Cardiac muscle cell (in vitro differentiated cells and primary cell): ENCODE measurements around the gene LRTM1. TPM values are rescaled to one million over a fixed set of nuclear protein-coding genes. Genes with fewer than 3 reads are reported as not detected.

ENCODE experiments used
- DNase-seq, 2 donors: peaks; one replicate each; pipeline versions ENCODE4 v3.0.0 to v3.0.0-alpha.2; 2010 to 2017; ENCODE audit warnings: low read depth in 1 of 2, low spot score in 1 of 2
- H3K27ac ChIP-seq: fragments of 200-600 bp; sonication (generic); 2 replicates; pipeline ENCODE4 v1.5.1; 2016
- H3K27me3 ChIP-seq: fragments of 200-600 bp; sonication (generic); 2 replicates; pipeline ENCODE4 v1.6.0; 2016; ENCODE audit warnings: control low read depth
- H3K36me3 ChIP-seq: fragments of 200-600 bp; sonication (generic); 2 replicates; pipeline ENCODE4 v1.5.1; 2016; ENCODE audit warnings: control low read depth
- H3K4me1 ChIP-seq: fragments of 200-600 bp; sonication (generic); 2 replicates; pipeline ENCODE4 v1.8.1; 2017; ENCODE audit warnings: low read depth, mild to moderate bottlenecking, mixed run types
- H3K4me3 ChIP-seq: fragments of 200-600 bp; sonication (generic); 2 replicates; pipeline ENCODE4 v1.5.1; 2016; ENCODE audit warnings: mild to moderate bottlenecking
- H3K9me3 ChIP-seq: fragments of 200-600 bp; sonication (generic); 2 replicates; pipeline ENCODE4 v1.5.1; 2017; ENCODE audit warnings: low read depth, mild to moderate bottlenecking, control low read depth
- polyA plus RNA-seq: library from polyadenylated mRNA; unstranded; fragments of >200 nt; fragmentation: Nextera tagmentation; extraction: Ambion mirVana; gene quantifications from 2 replicates; pipeline ENCODE4 v1.2.1, GENCODE V29; 2016
- total RNA-seq: library from RNA; depleted of rRNA; stranded (reverse); fragments of >200 nt; gene quantifications from 2 replicates; pipeline ENCODE4 v1.2.3, GENCODE V29; 2016
- TF ChIP-seq, protein P1 (sequence below): IDR thresholded peaks from 2 replicates; pipeline ENCODE4 v1.5.1; 2012; ENCODE audit warnings: low read depth, mild to moderate bottlenecking, low read length

The LRTM1 gene
- total and polyA plus RNA-seq, 2 experiments from 2014 or later: 0.13 TPM; not detected in 1

DNA sequence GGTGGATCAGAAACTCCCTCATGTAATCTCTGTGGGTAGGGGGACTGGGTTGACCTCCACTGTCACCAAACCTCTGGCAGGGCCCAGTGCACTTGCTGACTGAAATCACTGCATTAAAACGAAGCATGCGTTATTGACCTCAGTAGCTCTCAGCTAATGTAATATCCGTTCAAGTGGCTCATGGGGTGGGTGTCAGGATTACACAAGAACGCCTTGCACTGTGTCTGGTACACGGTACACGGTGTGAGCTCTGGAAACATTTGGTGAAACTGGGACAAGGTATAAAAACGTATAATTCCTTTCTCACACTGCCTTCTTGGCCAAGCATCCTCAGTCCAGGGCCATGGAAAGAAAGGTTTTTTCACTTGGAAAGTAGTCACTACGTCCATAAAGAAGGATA, 11.9 kb downstream of the LRTM1 start:
- no peak for DNase-seq
- no peak overlapping the region for H3K27ac ChIP-seq
- TF ChIP-seq, protein P1, sequence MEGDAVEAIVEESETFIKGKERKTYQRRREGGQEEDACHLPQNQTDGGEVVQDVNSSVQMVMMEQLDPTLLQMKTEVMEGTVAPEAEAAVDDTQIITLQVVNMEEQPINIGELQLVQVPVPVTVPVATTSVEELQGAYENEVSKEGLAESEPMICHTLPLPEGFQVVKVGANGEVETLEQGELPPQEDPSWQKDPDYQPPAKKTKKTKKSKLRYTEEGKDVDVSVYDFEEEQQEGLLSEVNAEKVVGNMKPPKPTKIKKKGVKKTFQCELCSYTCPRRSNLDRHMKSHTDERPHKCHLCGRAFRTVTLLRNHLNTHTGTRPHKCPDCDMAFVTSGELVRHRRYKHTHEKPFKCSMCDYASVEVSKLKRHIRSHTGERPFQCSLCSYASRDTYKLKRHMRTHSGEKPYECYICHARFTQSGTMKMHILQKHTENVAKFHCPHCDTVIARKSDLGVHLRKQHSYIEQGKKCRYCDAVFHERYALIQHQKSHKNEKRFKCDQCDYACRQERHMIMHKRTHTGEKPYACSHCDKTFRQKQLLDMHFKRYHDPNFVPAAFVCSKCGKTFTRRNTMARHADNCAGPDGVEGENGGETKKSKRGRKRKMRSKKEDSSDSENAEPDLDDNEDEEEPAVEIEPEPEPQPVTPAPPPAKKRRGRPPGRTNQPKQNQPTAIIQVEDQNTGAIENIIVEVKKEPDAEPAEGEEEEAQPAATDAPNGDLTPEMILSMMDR: no peak
- H3K27me3 ChIP-seq: no peaks in the 10 kb centered on the region
- no peak overlapping the region for H3K4me3 ChIP-seq
- no peaks in the 10 kb centered on the region for H3K9me3 ChIP-seq
- no peaks in the 10 kb centered on the region for H3K36me3 ChIP-seq
- peaks cover 40% of the 10 kb centered on the region for H3K4me1 ChIP-seq

DNA sequence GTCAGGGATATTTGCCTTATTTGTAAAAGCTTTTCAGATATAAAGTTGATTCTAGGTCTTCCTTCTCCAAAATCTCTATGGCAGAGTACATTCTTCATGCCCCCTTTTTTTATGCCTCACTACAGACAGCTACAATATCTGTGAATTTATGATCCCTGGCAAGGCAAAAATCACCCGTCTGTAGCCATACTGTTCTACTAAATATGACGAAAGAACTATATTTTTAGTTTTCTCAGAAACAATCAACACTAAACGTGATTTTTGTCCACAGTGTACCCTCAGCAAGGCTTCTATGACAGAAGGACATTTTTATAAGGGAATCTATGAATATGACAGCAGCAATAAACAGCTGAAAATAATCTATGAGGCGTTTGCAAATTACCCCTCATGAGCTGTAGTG, 12.7 kb downstream of the LRTM1 start:
- H3K4me1 ChIP-seq: peaks cover 32% of the 10 kb centered on the region
- TF ChIP-seq, protein P1: no peak
- no peaks in the 10 kb centered on the region for H3K27me3 ChIP-seq
- no peaks in the 10 kb centered on the region for H3K36me3 ChIP-seq
- H3K4me3 ChIP-seq: no peak overlapping the region
- no peak overlapping the region for H3K27ac ChIP-seq
- H3K9me3 ChIP-seq: no peaks in the 10 kb centered on the region
- DNase-seq: no peak

DNA sequence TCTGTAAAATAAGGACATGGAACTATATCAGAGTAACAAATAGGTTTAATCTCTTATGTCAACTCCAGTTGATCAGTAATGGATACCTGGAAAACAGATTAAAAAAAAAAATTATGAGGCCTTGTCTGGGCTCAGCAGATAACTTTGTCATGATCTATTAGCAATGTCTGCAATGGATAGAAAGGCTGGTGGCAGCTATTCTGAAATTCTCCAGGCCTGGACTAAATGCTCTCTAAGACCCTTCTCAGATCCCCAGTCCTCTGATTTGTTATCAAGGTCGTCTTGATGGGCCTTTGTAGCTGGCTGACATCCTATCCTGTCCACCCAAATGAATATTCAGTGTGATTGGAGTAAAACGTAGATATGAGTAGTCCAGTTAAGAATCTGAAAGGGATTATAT, 13.7 kb downstream of the LRTM1 start:
- Histone ChIP-seq H3K36me3 (no peaks in the 10 kb centered on the region), H3K4me1 (peaks cover 26% of the 10 kb centered on the region), H3K27me3 (no peaks in the 10 kb centered on the region), H3K9me3 (no peaks in the 10 kb centered on the region), H3K4me3 (no peak overlapping the region), H3K27ac (peak overlapping the region; percentile 41)
- TF ChIP-seq, protein P1: no peak
- DNase-seq: peak in 1 of 2 donors; percentile 42

- Histone ChIP-seq H3K27ac (no peak overlapping the region), H3K9me3 (no peaks in the 10 kb centered on the region), H3K27me3 (no peaks in the 10 kb centered on the region), H3K36me3 (no peaks in the 10 kb centered on the region), H3K4me1 (peaks cover 25% of the 10 kb centered on the region), H3K4me3 (no peak overlapping the region)
- DNase-seq: no peak
- TF ChIP-seq, protein P1: no peak
Observed at GRCh38 chr3:54909191-54909590, 18.7 kb downstream of the LRTM1 start.

DNA sequence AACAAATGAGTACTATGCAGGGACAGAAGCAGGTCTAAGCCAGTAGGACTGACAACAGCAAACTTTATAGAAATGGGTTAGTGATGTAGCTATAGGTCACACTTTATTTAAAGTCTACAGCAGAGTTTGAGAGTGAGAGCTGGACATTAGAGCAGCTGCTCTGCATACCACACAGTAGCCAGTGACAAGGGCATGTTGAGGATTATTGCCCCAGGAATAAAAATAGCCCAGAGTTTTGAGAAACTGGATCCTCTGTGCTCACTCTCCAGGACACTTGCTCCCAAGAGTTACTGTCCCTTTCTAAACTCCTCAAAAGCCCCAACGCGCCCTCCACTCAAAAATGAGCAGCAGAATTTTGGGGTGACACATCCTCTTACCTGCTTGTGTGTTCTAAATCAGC, 21.1 kb downstream of the LRTM1 start:
- DNase-seq: peak in 1 of 2 donors; percentile 58
- peaks cover 28% of the 10 kb centered on the region for H3K4me1 ChIP-seq
- H3K9me3 ChIP-seq: no peaks in the 10 kb centered on the region
- no peak overlapping the region for H3K4me3 ChIP-seq
- no peaks in the 10 kb centered on the region for H3K27me3 ChIP-seq
- TF ChIP-seq, protein P1: no peak
- no peaks in the 10 kb centered on the region for H3K36me3 ChIP-seq
- H3K27ac ChIP-seq: peak overlapping the region; percentile 91

DNA sequence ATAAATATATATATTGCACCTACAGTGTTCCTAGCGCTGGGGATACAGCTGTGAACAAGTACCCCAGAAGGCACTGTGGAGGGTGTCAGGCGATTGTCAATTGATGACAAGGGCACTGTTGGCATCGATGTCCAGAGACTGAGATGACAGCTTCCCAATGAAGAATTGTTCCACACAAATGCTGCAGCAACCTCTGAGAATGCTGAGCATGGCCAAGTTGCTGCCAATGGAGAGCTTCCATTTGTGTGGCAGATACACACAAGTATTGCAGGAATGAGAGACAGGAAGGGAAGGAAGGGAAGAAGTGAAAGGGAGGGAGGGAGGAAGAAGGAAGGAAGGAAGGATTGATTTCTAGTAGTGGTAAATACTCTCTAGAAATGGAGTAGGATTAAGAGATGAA, 21.9 kb downstream of the LRTM1 start:
- Histone ChIP-seq H3K27ac (no peak overlapping the region), H3K9me3 (no peaks in the 10 kb centered on the region), H3K36me3 (no peaks in the 10 kb centered on the region), H3K27me3 (no peaks in the 10 kb centered on the region), H3K4me3 (no peak overlapping the region), H3K4me1 (peaks cover 36% of the 10 kb centered on the region)
- TF ChIP-seq, protein P1: no peak
- no peak for DNase-seq
